HepG2 (cell line): Measurements from ENCODE around the gene AHCY. TPM values are rescaled to one million over a fixed set of nuclear protein-coding genes. Genes with fewer than 3 reads are reported as not detected.

Source experiments
- AHDC1 ChIP-seq: sonication (generic); formaldehyde crosslinking; IDR thresholded peaks from 2 replicates; pipeline ENCODE4 v1.5.1; 2020; ENCODE audit warnings: mild to moderate bottlenecking, missing genetic modification reagents, borderline replicate concordance
- CREB3 ChIP-seq: sonication (generic); formaldehyde crosslinking; IDR thresholded peaks from 2 replicates; pipeline ENCODE4 v1.5.0; 2020; ENCODE audit warnings: missing genetic modification reagents
- PTBP1 ChIP-seq: fragments of 200-400 bp; formaldehyde crosslinking; IDR thresholded peaks from 2 replicates; pipeline ENCODE4 v1.6.1; 2018; ENCODE audit warnings: low read length, low read depth; ENCODE audit not compliant: poor library complexity, severe bottlenecking
- REXO4 ChIP-seq: sonication (generic); formaldehyde crosslinking; IDR thresholded peaks from 2 replicates; pipeline ENCODE4 v1.8.0; 2022; ENCODE audit warnings: missing genetic modification reagents, mild to moderate bottlenecking, borderline replicate concordance
- RFXAP ChIP-seq: sonication (generic); formaldehyde crosslinking; IDR thresholded peaks from 2 replicates; pipeline ENCODE4 v1.4.0; 2020; ENCODE audit warnings: missing genetic modification reagents, borderline replicate concordance
- RXRA ChIP-seq: sonication (generic); formaldehyde crosslinking; IDR thresholded peaks from 2 replicates; pipeline ENCODE4 v1.5.1; 2020; ENCODE audit warnings: missing genetic modification reagents
- SUZ12 ChIP-seq: fragments of 150-350 bp; IDR thresholded peaks from 2 replicates; pipeline ENCODE4 v1.6.1; 2014; ENCODE audit warnings: low read depth, low read length
- ZBTB14 ChIP-seq: sonication (generic); formaldehyde crosslinking; IDR thresholded peaks from 2 replicates; pipeline ENCODE4 v1.4.0; 2020; ENCODE audit warnings: missing genetic modification reagents
- ZBTB42 ChIP-seq: sonication (generic); formaldehyde crosslinking; IDR thresholded peaks from 2 replicates; pipeline ENCODE4 v1.5.0; 2020; ENCODE audit warnings: mild to moderate bottlenecking, missing genetic modification reagents
- ZNF160 ChIP-seq: sonication (generic); formaldehyde crosslinking; IDR thresholded peaks from 2 replicates; pipeline ENCODE4 v1.8.0; 2022; ENCODE audit warnings: mild to moderate bottlenecking, inconsistent platforms, missing genetic modification reagents
- ZNF335 ChIP-seq: sonication (generic); formaldehyde crosslinking; IDR thresholded peaks from 2 replicates; pipeline ENCODE4 v1.4.0; 2020; ENCODE audit warnings: missing genetic modification reagents
- polyA plus RNA-seq, 8 experiments: library from polyadenylated mRNA; depleted of rRNA in 3 of 8; stranded (reverse) in 7 of 8; unstranded in 1 of 8; fragments of >200 nt; fragmentation: Illumina TruSeq in 4 of 8; extraction: Trizol in 4 of 8; gene quantifications; 2 replicates each; pipeline versions ENCODE4 v1.2.1 to v1.2.3, GENCODE V29; 2011 to 2016; ENCODE audit warnings: low read depth in 4 of 8, missing spikeins in 1 of 8, mixed read lengths in 1 of 8; ENCODE audit not compliant: insufficient read depth in 1 of 8
- total RNA-seq, 5 experiments: library from RNA; depleted of rRNA; stranded (reverse); fragments of >200 nt; fragmentation: Illumina TruSeq; extraction: Trizol; gene quantifications; 2 replicates each; pipeline ENCODE4 v1.2.3, GENCODE V29; 2016; ENCODE audit warnings: low read depth in 1 of 5
- TF ChIP-seq, protein P1 (sequence below): sonication (generic); formaldehyde crosslinking; IDR thresholded peaks from 2 replicates; pipeline ENCODE4 v1.5.1; 2020; ENCODE audit warnings: missing genetic modification reagents, mild to moderate bottlenecking, borderline replicate concordance
- TF ChIP-seq, protein P2 (sequence below): sonication (generic); formaldehyde crosslinking; IDR thresholded peaks from 2 replicates; pipeline ENCODE4 v1.4.0; 2020; ENCODE audit warnings: missing genetic modification reagents, mild to moderate bottlenecking, borderline replicate concordance

AHCY gene
- total and polyA plus RNA-seq, 2 of the 13 experiments (the other 11 are each of a cell fraction or from before 2014, with no cell fraction given) = 407 to 419 TPM

DNA sequence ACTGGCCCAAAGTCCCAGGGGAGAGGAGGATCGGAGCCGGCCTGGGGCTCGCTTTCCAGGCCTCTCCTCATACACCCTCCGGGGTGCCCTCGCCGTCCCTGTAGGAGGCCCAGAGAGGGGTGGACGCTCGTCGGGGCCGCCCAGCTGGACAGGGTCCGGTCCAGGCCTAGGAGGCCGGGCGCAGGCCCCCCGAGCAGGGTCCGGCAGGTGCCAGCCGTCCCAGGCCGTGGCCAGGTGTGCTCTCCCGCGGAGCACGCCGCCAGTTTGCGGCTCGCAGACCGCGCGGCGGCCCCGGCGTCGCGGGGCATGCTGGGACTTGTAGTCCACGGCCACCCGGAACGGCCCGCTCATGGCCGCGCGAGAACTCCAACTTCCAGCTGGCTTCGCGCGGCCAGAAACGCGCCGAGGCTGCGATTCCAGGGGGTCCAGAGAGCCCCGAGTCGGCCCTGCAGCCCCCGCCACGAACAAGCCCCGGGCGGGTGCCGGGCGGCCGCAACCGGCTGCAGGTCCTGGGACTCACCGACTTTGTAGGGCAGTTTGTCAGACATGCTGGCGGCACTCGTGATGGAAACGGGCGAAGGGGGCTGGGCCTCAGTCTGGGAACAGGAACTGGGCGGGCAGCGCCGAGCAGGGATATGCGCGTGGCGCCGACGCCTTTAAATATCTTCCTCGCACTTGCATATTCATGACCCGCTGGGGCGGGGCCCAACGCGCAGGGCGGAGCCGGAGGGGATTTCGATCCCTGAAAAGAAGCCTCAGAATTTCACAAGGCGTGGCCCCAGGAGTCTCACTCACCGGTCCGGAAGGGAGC lies at the start of gene AHCY (continued):
- TF ChIP-seq, protein P1, sequence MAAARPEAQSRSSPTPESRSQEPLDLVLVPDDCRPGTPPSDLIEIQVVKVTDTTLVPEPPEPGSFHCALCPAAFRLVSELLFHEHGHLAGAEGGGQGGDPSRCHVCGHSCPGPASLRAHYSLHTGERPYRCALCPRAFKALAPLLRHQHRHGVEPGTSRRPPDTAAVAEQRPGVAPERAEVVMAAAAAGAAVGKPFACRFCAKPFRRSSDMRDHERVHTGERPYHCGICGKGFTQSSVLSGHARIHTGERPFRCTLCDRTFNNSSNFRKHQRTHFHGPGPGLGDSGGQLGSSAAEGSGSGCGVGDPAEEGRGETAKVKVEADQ (CRISPR knock-in tag) = peak; percentile 94
- TF ChIP-seq ZNF335 (CRISPR knock-in tag) = peak; percentile 92
- peak; percentile 94 for TF ChIP-seq CREB3 (CRISPR knock-in tag)
- 0 out of 2 replicates have a peak, but pooled peaks have one; percentile 79 for TF ChIP-seq ZBTB42
- TF ChIP-seq ZNF160 (CRISPR knock-in tag) = peak; percentile 95; the same call in 1 of the 2 replicates
- peak; percentile 92 for TF ChIP-seq SUZ12
- peak; percentile 47 for TF ChIP-seq ZBTB14 (CRISPR knock-in tag)
- TF ChIP-seq PTBP1 = no peak
- TF ChIP-seq, protein P2, sequence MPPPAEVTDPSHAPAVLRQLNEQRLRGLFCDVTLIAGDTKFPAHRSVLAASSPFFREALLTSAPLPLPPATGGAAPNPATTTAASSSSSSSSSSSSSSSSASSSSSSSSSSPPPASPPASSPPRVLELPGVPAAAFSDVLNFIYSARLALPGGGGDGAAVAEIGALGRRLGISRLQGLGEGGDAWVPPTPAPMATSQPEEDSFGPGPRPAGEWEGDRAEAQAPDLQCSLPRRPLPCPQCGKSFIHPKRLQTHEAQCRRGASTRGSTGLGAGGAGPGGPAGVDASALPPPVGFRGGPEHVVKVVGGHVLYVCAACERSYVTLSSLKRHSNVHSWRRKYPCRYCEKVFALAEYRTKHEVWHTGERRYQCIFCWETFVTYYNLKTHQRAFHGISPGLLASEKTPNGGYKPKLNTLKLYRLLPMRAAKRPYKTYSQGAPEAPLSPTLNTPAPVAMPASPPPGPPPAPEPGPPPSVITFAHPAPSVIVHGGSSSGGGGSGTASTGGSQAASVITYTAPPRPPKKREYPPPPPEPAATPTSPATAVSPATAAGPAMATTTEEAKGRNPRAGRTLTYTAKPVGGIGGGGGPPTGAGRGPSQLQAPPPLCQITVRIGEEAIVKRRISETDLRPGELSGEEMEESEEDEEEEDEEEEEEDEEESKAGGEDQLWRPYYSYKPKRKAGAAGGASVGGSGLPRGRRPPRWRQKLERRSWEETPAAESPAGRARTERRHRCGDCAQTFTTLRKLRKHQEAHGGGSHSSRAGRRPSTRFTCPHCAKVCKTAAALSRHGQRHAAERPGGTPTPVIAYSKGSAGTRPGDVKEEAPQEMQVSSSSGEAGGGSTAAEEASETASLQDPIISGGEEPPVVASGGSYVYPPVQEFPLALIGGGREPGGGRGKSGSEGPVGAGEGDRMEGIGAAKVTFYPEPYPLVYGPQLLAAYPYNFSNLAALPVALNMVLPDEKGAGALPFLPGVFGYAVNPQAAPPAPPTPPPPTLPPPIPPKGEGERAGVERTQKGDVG (CRISPR knock-in tag) = peak; percentile 85; the same call in 1 of the 2 replicates
- TF ChIP-seq AHDC1 (CRISPR knock-in tag) = peak; percentile 78
- TF ChIP-seq RFXAP = peak; percentile 85
- peak; percentile 60 for TF ChIP-seq RXRA
- TF ChIP-seq REXO4 (CRISPR knock-in tag) = no peak
